ENCODE results near the gene BMP2K.

GRCh38 chr4:78910612-78911011 lies 134.5 kb downstream of the BMP2K start:
- no peak for TF ChIP-seq POLR2A (IDR thresholded peaks at IDR 0.05; ENCODE audit: extremely low read depth, insufficient read length)
- TF ChIP-seq MYC (IDR thresholded peaks at IDR 0.05; ENCODE audit: low read depth, low read length) = no peak
